GM19452 (cell line): Measurements from ENCODE around the gene TENM3.

ENCODE experiments used
- ATAC-seq: cut with Tn5 transposase; IDR thresholded peaks from one replicate; pipeline ENCODE4 v1.9.1; 2021; ENCODE audit not compliant: unreplicated experiment

TENM3 gene

DNA sequence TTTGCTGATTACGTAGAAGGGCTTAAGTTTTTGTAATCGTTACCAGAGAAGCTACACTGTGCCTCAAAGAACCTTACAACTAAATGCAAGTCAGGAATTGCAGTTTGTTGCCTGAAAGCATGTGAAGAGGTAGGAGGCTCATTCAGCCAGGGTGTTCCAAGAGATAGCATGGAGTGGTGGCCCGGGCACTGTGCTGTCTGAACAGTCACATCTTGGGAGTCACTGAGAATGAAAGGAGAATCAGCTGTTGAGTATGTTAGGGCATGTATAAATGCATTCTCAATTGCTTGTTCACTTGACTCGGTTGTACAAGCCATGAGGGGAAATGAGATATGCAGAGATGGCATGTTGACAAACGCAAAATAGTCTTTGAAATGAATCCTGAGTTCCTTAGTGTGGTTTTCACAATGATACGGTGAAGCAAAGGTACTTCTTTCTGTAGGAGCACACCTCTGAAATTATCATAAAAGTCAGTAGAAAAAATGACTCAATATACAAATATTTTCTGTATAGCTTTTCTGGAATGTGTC lies 513.0 kb downstream of the TENM3 start:
- no peak for ATAC-seq

DNA sequence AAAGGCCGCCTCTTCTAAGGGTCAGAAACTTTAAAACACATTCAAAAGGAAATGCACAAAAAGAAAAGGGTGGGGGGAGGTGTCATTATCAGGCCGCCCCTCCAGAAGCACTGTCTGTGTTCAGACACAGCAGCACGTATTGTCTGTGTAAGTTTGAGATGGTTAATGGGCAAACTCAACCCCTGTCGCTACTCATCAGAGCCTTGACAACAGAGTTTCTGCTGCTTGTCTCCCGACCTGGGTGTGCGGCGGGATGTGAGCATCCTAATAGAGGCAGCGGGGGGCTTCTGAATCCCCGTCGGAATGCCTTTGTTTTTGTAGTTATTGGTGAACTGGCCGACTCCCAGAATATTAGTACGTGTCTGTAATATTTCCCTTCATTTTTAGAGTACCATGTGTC lies 515.1 kb downstream of the TENM3 start:
- no peak for ATAC-seq

DNA sequence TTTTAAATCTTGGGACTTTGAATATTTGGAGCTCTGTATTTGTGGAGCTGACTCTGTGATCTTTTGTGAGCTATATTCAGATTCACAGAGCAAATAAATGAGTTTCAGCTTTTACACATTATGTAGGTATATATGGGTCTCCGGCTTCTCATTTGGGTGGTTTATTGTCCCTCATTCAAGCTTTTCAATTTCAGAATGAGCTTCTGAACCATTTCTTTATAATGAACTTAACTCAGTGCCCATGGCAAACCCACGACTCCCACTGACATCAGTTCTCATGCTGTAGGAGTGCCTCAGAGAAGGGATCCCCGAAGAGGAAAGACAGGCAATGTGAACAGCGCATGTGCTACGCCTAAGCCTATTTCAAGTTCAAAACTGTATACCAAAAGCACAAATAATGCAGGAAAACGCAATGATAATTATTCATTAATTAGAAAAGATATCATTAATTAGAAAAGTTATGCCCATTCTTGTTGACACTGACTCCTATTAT lies 517.4 kb downstream of the TENM3 start:
- no peak for ATAC-seq

DNA sequence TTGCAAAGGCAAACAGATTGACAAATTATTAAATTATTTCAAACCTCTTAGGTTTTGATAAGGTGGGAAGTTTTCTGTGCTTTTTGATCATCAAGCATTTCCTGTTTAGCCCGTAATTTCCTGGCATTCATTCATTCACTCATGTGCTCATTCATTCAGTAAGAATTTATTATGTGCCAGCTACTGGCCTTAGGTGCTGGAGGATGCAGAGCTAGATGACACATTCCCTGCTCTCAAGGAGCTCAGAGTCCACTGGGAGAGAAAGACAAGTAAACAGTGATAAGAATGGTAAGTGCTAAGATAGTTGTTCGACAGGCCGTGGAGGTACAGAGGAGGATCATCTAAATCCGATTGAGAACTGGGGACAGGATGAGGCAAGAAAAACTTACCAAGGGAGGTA lies 520.9 kb downstream of the TENM3 start:
- ATAC-seq, result no peak

DNA sequence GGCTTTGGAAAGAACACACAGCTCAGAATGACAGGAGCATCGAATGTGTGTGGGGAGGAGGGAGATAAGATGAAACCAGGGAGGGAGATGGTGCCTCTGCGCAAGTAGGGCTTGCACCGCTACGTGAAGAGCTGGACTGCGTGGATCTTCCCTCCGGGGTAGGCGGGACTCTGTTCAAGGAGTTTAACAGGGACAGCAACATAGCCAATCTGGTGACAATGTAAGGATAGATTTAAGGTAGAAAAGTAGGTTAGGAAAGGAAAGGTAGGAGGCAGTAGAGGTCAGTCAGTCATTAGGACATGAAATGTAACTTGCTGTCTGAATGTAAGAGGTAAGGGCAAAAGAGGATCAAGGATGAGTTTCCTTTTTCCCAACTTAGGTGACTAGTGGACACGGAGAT lies 521.4 kb downstream of the TENM3 start:
- ATAC-seq, result no peak

DNA sequence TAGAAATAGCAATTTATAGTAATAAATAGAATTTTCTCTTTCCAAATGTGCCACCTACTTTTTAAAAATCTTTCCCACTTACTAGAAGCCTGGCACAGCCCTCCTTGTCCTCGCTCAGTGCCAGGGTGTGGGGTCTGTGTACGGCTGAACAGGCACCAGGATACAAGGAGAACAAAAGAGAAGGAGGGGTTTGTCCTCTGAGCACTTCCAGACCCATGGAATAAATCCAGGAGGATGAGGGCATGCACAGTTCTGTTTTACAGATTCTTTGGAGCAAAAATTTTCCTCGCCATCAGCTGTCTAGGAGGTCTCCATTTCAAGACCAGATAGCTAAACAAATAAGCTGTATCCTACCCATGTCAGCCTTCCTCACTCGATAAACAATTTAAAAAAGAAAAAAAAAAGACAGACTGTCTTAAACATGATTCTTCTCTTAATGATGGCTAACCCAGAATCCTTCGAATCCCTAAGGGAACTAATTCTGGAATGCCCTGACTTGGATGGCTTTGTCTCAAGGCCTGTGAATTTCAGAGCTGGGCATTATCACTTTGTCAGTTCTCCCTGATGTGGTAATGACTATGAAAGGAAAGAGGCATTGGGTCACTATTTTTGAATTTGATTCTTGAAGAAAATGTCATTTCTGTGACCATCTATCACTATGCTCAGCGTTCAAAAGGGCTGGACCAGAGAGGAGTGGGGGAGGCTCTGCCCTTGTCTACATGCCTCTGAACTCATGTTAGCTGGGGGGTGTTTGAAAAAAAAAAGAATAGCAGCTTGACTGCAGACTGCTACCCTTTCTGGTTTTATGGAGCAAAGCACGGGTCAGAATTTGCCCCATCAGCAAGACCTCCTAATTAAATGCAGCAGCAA lies 523.0 kb downstream of the TENM3 start:
- ATAC-seq, result no peak

DNA sequence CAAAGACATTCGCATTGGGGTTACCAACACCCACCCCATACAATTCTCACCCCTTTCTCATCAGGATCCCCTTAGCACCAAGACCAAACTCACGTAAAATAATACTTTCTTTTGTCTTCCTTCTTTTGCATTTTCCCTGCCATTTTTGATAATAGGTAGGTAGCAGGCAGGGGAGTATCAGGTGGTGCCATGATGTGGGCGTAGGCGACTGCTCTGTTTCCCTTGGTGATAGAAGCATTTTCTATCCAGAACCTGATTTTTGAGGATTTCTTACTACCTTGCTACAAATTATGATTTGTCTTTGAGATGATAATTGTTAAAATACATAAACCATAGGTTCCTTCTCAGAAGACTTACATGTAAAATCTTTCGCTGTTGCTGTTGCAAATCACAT lies 523.7 kb downstream of the TENM3 start:
- ATAC-seq, result no peak

DNA sequence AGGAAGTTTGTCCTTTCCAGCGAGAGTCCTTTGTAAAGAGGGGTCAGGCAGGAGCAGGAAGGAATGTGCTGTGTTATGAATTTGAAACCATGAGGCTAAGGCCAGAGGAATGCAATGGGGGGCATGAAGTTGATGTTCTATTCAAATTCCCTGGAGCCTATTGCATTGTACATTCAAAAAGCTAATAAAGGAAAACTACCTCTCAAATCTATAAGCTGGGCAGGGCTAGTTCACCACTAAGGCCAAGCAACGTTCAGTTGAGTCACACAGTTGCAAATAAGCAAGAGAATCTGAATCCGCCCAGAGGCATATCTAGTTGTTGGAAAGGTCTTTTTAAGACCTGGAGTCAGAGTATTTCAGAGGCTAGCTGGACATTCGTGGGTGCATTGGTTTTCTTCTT lies 525.6 kb downstream of the TENM3 start:
- ATAC-seq, result no peak

DNA sequence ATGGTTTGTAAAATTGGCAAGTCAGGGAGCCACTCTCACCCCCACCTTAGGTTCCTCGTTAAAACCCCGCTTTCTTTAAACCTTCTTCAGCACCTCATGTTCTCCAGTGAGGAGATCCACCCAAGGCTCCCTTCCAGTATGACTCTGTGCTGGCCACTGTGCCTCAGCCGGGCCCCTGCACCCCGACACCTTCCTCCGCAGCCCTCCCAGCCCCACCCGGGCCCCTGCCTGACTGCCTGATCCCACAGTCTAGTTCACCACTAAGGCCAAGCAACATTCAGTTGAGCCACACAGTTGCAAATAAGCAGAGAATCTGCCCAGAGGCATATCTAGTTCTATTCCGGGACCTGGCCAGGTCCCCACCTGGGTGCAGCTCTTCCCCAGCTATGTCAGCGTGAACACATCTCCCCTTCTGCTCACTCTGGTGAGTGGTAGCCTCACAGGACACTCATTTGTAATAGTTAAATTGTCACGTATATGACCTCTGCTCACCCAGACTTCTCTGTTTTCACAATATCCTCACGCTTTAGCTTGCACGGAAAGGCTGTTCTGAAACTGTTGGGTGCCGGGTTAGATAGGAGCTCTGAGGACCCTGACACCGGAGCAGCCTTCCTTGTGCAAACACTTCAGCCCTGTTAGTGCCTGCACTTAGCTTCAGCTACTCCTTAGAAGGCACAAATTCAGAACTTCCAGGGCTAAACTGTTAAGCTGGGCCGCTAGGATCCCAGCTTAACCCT lies 527.2 kb downstream of the TENM3 start:
- no peak for ATAC-seq

DNA sequence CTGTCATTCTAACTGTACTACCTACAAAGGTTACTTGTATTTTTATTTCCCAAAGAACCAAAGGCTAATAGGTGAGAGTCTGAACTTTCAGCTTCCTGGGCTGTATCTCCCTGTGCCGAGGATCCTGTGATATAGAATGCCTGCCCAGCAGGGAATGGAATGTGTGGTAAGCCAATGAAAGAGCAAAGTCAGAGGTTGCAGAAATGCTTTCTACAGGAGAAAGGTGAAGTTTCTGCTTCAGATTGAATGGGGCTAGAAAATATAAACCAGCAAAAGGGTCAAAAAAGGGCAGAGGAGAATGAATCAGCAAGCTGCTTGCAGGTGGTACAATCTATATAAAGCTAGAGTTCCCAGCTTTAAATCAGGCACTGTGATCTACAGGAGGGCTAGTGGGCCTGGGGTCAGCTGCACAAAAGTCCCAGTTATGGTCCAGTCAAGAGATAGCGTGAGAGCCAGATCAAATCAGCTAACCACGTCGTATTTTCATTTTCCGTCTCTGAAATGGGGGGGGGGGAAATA lies 527.9 kb downstream of the TENM3 start:
- no peak for ATAC-seq

DNA sequence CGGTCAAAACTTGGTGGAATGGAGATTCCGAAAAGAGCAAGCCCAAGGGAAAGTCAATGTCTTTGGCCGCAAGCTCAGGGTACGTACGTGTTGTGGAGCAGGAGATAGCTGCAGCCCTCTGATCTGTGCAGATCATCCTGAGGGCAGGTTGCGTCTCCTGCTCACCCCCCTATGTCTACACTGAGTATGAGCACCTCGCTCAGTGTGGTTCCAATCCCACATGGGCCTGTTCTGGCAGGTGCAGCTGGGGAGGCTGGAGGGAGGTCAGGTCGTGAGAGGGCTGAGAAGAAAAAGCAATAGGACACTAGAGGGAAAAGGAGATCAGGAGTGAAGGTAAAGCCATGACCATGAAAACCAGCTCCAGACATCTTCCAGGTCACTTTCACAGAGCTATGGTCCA lies 531.9 kb downstream of the TENM3 start:
- ATAC-seq, result no peak

DNA sequence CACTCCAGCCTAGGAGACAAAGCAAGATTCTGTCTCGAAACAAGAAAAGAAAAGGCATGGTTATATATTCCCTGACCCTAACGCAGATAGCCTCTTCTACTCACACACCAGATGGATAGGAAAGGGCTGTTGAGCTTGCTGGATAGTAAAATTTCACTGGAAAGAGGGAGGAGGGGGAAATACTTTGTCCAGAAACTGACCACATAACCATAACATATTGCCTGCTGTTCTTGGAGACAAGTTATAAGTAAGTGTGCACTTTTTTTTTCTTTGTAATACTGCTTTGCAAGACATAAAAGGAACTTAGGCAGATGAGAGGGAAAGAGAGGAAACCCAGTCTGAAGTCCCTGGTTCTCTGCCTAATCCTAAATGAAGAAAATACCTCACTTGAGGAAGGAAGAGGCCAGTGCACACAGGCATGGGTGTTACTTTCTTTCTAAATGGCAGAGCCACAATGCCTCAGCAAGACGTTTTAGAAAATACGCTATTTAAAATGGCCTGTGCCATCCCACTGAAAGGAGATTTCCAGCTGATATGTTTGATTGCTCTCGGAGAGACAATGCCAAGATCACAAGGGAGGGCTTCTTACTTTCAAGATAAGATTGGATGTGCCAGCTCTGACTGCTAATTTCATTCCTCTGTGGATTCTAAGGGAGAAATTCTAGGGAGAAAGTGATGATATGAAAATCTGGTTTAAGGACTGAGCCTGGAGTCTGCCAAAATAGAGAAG lies 533.3 kb downstream of the TENM3 start:
- ATAC-seq, result no peak

DNA sequence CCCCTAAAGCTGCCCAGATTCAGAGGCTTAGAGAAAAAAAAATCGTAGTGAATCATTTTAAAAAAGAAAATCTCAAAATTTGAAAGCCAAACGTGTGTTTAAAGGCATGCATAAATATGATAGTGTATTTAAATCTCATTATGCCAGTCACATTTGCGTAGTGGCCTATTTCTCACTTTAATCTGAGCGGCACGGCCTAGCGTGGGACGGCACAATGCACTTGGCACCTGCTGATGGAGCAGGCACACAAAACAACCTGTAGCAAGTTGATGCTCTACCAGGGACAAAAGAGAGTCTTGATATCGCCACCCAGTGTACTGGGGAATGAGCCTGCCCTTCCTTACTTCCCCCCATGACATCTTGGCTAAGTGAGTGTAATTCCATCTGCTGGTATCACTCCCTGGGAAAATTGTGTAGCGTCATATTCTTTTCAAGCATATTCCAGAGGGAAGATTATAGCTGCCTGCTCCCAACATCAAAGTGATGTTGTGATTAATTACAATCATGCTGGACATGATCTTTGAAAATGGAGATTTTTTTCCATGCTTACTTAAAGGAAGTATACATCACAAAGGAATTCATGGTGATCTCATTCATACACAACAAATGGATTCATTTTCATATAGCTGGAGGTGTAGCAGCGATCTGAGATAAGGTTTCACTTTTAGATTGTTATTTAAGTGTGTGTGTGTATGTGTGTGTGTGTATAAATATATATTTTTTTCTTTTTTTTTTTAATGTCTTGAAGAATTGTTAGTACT lies 535.2 kb downstream of the TENM3 start:
- no peak for ATAC-seq

DNA sequence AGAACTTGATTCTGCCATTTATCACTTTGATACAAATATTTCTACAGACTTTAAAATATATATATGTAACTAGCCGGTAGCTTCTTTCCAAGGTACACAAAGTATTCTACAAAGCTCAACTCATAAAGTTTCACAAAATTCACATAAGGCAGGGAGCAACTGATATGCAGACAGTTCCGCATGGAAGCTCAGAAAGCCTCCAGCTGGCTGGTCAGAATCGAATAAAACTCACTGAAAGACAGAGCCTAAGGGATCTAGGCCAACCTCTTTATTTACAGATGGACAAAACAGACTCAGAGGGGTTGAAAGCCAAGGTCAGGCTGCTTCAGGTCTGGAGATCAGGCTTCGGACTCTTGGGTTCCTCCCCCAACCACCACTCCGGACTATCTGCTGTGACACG lies 543.8 kb downstream of the TENM3 start:
- no peak for ATAC-seq

DNA sequence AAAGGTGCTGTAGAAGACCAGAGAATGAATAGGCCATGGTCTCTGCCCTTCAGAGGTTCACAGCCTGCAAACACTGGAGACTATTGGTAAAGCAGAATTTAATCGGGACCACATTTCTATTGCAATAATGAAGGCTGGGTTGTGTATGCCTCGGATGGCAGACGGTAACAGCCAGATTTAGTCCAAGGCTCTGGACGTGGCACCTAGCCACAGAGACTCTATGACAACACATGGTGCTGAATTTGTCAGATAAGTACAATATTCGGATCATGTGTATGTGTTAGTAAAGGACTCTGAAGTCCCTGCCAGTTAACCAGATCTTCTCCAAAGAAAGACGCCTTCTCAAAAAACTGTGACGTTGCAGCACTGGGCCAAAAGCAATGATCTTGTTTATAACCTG lies 545.0 kb downstream of the TENM3 start:
- no peak for ATAC-seq

DNA sequence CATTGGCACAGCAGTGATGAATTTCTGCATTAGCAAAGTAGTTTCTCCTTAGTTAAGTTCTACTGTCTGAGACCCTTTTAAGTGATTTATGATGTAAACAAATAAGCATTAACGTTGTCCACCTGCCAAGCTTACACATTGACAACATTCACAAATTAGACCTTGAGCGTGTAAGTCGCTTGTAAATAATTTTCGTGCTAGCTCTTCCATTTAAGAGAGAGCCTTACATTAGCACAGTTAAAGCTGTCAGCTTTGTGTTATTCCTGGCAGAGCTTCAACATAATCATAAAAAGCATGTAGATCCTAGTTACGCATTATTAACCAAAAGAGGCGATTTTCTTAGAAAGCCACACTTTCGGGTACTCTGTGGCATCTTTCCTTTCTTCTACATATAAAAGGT lies 546.3 kb downstream of the TENM3 start:
- ATAC-seq, result no peak

DNA sequence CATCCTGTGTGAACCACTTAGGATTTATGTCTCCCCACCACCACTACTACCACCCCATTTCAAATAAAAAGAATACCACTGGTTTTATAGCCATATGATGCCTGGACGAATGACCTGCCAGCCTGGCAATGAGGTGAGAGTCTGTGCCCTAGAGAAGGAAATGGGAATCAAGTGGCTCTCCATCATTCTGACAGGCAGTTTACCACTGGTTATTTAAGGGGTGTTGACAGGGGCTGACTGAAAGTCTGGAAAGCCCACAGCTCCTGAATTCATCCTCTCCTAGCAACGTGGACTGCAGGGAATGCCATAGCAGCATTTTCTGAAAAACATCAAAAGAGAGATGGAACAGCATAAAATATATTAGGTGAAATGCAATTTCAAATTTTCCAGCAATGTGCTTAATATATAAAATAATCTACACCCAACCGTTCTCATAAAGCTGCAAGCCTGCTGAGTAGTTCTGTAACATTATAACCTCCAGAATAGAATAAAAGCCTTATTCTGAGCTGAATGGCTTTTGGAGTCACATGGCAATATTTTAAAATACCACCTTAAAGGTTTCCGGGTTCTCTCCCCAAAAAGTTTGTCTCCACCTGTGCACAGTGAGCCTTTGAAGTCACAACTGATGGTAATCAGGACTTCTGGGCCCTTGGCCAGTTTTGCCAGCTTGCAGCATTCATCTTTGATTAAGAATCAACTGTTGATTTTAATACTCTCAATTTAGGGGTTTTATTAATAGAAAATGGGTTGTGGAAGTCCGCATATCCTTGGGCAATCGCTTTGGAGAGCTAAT lies 552.4 kb downstream of the TENM3 start:
- no peak for ATAC-seq

DNA sequence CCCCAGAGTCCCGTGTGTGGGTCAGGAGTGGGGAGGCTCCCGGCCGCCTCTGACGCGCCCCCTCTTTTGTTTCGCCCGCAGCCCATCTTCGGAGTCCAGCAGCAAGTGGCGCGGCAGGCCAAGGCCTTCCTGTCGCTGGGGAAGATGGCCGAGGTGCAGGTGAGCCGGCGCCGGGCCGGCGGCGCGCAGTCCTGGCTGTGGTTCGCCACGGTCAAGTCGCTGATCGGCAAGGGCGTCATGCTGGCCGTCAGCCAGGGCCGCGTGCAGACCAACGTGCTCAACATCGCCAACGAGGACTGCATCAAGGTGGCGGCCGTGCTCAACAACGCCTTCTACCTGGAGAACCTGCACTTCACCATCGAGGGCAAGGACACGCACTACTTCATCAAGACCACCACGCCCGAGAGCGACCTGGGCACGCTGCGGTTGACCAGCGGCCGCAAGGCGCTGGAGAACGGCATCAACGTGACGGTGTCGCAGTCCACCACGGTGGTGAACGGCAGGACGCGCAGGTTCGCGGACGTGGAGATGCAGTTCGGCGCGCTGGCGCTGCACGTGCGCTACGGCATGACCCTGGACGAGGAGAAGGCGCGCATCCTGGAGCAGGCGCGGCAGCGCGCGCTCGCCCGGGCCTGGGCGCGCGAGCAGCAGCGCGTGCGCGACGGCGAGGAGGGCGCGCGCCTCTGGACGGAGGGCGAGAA lies 556.5 kb downstream of the TENM3 start:
- ATAC-seq, result no peak

DNA sequence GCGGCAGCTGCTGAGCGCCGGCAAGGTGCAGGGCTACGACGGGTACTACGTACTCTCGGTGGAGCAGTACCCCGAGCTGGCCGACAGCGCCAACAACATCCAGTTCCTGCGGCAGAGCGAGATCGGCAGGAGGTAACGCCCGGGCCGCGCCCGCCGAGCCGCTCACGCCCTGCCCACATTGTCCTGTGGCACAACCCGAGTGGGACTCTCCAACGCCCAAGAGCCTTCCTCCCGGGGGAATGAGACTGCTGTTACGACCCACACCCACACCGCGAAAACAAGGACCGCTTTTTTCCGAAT lies 557.0 kb downstream of the TENM3 start:
- ATAC-seq, result no peak
